ENCODE measurements around the gene NUAK1. TPM values are rescaled to one million over a fixed set of nuclear protein-coding genes. Genes with fewer than 3 reads are reported as not detected.

Gene NUAK1
- total RNA-seq, 1 donor from 2014 or later = not detected

DNA sequence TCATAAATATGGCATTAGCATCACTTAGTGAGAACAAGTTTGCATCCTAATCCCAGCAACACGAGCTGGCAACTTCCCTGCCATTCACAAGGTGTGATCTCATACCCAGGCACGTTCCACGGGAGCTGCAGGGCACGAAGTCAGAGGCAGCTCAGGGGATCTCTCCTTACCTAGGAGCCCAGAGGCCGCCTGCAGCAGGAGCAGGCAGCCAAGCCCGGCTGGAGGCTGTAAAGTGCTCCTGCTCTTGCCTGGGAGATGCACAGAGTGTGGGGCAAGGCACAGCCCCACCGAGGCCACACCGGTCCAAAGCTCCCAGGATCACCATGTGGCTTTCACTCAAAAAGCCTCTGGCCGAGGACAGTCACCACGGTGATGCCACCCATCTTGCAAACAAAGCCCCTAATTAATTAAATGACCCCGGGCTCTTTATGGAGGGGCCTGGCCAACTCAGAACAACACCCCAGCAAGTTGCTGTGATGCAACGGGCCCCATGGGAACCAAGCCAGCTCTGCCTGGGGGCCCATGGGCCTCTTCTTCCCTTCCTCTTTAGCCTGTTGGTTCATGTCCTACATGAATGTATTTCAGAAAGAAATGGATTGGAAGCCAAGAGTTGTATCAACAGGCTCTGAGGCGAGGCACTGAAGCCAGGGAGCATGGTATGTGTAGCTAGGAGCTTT is 26.5 kb downstream of the NUAK1 start:
- Mint-ChIP-seq H3K36me3 (ENCODE audit: low read depth) (no peaks in the 10 kb centered on the region), H3K4me3 (no peak overlapping the region), H3K4me1 (no peaks in the 10 kb centered on the region), H3K27ac (no peak overlapping the region), H3K27me3 (peaks cover 33% of the 10 kb centered on the region), H3K9me3 (no peaks in the 10 kb centered on the region)
- ChIA-PET POLR2A (no interaction called here), CTCF (no interaction called here)
- TF ChIP-seq, protein P1, sequence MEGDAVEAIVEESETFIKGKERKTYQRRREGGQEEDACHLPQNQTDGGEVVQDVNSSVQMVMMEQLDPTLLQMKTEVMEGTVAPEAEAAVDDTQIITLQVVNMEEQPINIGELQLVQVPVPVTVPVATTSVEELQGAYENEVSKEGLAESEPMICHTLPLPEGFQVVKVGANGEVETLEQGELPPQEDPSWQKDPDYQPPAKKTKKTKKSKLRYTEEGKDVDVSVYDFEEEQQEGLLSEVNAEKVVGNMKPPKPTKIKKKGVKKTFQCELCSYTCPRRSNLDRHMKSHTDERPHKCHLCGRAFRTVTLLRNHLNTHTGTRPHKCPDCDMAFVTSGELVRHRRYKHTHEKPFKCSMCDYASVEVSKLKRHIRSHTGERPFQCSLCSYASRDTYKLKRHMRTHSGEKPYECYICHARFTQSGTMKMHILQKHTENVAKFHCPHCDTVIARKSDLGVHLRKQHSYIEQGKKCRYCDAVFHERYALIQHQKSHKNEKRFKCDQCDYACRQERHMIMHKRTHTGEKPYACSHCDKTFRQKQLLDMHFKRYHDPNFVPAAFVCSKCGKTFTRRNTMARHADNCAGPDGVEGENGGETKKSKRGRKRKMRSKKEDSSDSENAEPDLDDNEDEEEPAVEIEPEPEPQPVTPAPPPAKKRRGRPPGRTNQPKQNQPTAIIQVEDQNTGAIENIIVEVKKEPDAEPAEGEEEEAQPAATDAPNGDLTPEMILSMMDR (IDR thresholded peaks at IDR 0.05) = no peak
- DNase-seq = no peak
- ATAC-seq (ENCODE audit: low read depth) = no peak
- intact Hi-C loops (cut with micrococcal nuclease) = no loop called here

- Mint-ChIP-seq H3K27ac (no peak overlapping the region), H3K4me3 (no peak overlapping the region), H3K4me1 (no peaks in the 10 kb centered on the region), H3K9me3 (no peaks in the 10 kb centered on the region), H3K36me3 (ENCODE audit: low read depth) (no peaks in the 10 kb centered on the region), H3K27me3 (peaks cover 39% of the 10 kb centered on the region)
- ChIA-PET POLR2A (no interaction called here), CTCF (no interaction called here)
- TF ChIP-seq, protein P1 (IDR thresholded peaks at IDR 0.05) = no peak
- intact Hi-C loops (cut with micrococcal nuclease) = no loop called here
- no peak for DNase-seq
- no peak for ATAC-seq (ENCODE audit: low read depth)
These were observed 28.0 kb downstream of the NUAK1 start for GRCh38 chr12:106110626-106111300.

DNA sequence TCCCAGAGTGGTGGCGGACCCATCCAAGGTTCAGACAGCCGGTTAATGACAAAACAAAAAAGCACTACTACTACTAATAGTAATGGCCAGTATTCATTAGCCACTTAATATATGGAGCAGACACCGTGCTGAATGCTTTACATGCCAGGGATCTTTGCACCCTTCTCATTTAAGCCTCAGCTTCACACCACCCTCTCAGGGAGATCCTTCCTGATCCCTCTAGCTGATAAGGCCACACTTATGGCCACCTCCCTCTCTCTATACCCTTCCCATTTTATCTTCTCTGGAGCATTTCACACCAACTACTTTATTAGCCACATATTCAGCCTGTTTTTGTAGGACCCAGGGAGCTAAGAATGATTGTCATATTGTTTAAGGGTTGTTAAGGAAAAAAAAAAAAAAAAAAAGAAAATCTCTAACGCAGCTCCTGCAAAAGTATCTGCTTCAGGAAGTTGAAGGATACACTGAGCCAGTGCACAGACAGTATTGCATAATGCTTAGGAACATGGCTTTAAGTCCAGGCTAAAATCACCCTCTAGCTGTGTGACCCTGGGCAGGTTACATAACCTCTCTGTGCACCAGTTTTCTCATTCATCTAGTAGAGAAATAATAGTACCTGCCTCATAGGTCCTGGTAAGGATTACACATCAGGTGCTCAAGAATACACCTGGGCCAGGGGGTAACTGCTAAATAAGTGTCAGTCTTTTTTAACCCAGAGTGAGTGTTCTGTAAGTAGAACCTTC is 29.4 kb downstream of the NUAK1 start:
- ATAC-seq (ENCODE audit: low read depth) (no peak), DNase-seq (no peak)
- H3K27ac Mint-ChIP-seq = no peak overlapping the region
- TF ChIP-seq, protein P1 (IDR thresholded peaks at IDR 0.05) = no peak
- H3K9me3 Mint-ChIP-seq = no peaks in the 10 kb centered on the region
- peaks cover 42% of the 10 kb centered on the region for H3K27me3 Mint-ChIP-seq
- CTCF ChIA-PET = no interaction called here
- intact Hi-C loops (cut with micrococcal nuclease) = no loop called here
- H3K36me3 Mint-ChIP-seq (ENCODE audit: low read depth) = no peaks in the 10 kb centered on the region
- no peaks in the 10 kb centered on the region for H3K4me1 Mint-ChIP-seq
- POLR2A ChIA-PET = interaction anchor here (0.7 kb wide), 1 partner anchor 1861 kb away, joined by 3 read pairs; no protein-coding TSS in a partner anchor
- no peak overlapping the region for H3K4me3 Mint-ChIP-seq

GRCh38 chr12:106108185-106108835 is 30.4 kb downstream of the NUAK1 start:
- no peaks in the 10 kb centered on the region for H3K36me3 Mint-ChIP-seq (ENCODE audit: low read depth)
- DNase-seq (no peak), ATAC-seq (ENCODE audit: low read depth) (no peak)
- H3K9me3 Mint-ChIP-seq = no peaks in the 10 kb centered on the region
- no peaks in the 10 kb centered on the region for H3K4me1 Mint-ChIP-seq
- no peak overlapping the region for H3K4me3 Mint-ChIP-seq
- TF ChIP-seq, protein P1 (IDR thresholded peaks at IDR 0.05) = no peak
- intact Hi-C loops (cut with micrococcal nuclease) = no loop called here
- ChIA-PET CTCF (no interaction called here), POLR2A (no interaction called here)
- H3K27ac Mint-ChIP-seq = no peak overlapping the region
- H3K27me3 Mint-ChIP-seq = peaks cover 44% of the 10 kb centered on the region

GRCh38 chr12:106107566-106107965 is 31.2 kb downstream of the NUAK1 start:
- H3K36me3 Mint-ChIP-seq (ENCODE audit: low read depth) = no peaks in the 10 kb centered on the region
- POLR2A ChIA-PET = no interaction called here
- TF ChIP-seq, protein P1 (IDR thresholded peaks at IDR 0.05) = no peak
- peaks cover 44% of the 10 kb centered on the region for H3K27me3 Mint-ChIP-seq
- no peak overlapping the region for H3K27ac Mint-ChIP-seq
- DNase-seq = no peak
- H3K9me3 Mint-ChIP-seq = no peaks in the 10 kb centered on the region
- intact Hi-C loops (cut with micrococcal nuclease) = no loop called here
- CTCF ChIA-PET = no interaction called here
- H3K4me1 Mint-ChIP-seq = no peaks in the 10 kb centered on the region
- ATAC-seq (ENCODE audit: low read depth) = no peak
- no peak overlapping the region for H3K4me3 Mint-ChIP-seq
